ENCODE results near the gene ZFHX2.

The ZFHX2 gene

DNA sequence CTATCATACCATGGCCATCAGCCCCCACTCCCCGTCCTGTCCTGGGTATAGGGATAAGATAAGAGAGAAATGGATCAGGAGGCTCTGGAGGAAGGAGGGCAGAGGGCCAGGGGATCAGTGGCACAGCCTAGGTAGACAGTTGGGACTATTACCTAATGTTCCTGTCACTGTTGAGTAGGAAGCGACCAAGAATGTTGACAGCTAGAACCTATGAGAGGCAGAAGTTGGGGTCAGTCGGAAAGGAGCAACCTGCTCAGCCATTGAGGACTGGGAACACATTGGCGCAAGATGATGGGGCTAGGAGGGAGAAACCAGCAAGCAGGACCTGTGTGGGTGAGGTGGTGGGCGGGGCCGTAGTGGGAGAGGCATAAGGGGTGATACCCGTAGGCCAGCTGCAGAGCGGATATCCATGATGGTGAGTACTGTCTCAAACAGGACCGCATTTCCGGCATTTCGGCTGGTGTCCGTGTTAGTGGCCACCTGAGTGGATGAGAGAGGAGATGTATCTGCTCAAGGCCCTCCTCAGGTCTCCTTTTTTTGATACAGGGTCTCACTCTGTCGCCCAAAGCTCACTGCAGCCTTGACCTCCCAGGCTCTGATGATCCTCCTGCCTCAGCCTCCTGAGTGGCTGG lies 12.7 kb upstream of the ZFHX2 start:
- peaks cover 0 to 46% (median 0%) of the 10 kb centered on the region in 3 experiments for H3K27me3 ChIP-seq (ENCODE audit: control insufficient read depth in 3 of 3, insufficient read depth in 3 of 3, low read depth in 1 of 3, low read length in 3 of 3)
- no peak overlapping the region for H2AFZ ChIP-seq (ENCODE audit: low read length)
- no peak overlapping the region for H3K18ac ChIP-seq (ENCODE audit: low read length)
- H2BK15ac ChIP-seq (ENCODE audit: low read length) = no peak overlapping the region
- no peak overlapping the region for H2BK12ac ChIP-seq (ENCODE audit: low read length)
- no peak overlapping the region for H3K9ac ChIP-seq (ENCODE audit: low read depth, low read length, poor library complexity)
- no peak overlapping the region for H3K27ac ChIP-seq (replicated peaks; ENCODE audit: low read length)
- WGBS, 2 donors (ENCODE audit: extremely low coverage in 2 of 2, insufficient read length in 2 of 2, insufficient replicate concordance in 1 of 2) = no CpG with 5 or more reads among the region's 13 CpGs
- H4K91ac ChIP-seq (ENCODE audit: low read depth, low read length, poor library complexity) = no peak overlapping the region
- peaks cover 6 to 8% of the 10 kb centered on the region in 2 donors for H3K4me1 ChIP-seq (ENCODE audit: control insufficient read depth in 2 of 2, insufficient read depth in 1 of 2, low read depth in 1 of 2, low read length in 2 of 2)
- peaks cover 2% of the 10 kb centered on the region for H3K79me1 ChIP-seq (ENCODE audit: low read depth, low read length)
- no peak overlapping the region for H2BK5ac ChIP-seq (ENCODE audit: low read length)
- no peak overlapping the region for H2BK120ac ChIP-seq (ENCODE audit: low read depth, low read length)
- no peak overlapping the region for H3K14ac ChIP-seq (ENCODE audit: low read length)
- H2AK5ac ChIP-seq (ENCODE audit: low read depth, low read length) = no peak overlapping the region
- H4K8ac ChIP-seq (ENCODE audit: low read depth, low read length) = no peak overlapping the region
- H3K36me3 ChIP-seq (replicated peaks in 1 of 2; ENCODE audit: control insufficient read depth in 2 of 2, insufficient read depth in 2 of 2, low read length in 2 of 2) = peaks cover 10 to 34% of the 10 kb centered on the region in 2 donors
- H3K9me3 ChIP-seq (replicated peaks in 1 of 2; ENCODE audit: control insufficient read depth in 2 of 2, insufficient read depth in 1 of 2, low read depth in 1 of 2, low read length in 2 of 2) = no peaks in the 10 kb centered on the region
- H3K4me3 ChIP-seq (ENCODE audit: low read length in 2 of 2) = no peak overlapping the region
- no peak overlapping the region for H3K4ac ChIP-seq (ENCODE audit: low read length)
- peak overlapping the region; percentile 13 for H3K23ac ChIP-seq (ENCODE audit: low read depth, low read length, poor library complexity)
- DNase-seq (ENCODE audit: low spot score) = no peak
- H3K4me2 ChIP-seq (ENCODE audit: insufficient read depth, low read length, poor library complexity, severe bottlenecking) = no peak overlapping the region

DNA sequence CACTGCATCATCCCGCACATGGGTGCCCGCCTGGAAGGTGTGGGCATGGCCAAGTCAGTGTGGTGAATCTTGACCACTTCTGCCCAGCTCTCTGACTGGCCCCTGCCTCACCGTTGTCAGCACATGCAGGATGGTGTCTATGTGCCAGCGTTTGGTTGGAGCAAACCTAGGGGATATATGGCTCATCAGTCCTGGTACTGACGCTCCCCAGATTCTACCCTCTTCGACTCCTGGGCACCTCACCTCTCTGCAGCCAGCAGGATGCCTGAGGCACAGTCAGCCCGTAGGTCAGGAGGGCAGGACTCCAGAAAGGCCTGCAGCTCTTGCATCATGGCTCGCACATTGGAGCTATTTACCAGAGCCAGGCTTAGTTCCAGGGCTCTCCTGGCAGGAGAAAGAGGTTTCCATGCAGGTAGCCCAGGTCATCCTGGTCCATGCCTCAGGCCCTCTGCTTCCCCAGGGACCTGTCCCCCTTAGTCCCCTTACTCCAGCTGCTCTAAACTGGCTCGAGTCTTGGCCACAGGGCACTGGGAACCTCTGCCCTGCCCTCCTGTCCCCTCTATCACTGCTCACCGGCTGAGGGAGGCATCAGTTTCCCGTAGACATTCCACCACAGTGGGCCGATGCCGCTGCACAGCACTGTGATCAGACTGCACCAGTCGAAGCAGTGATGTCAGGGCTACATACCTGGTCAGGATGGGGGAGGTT lies 12.1 kb upstream of the ZFHX2 start:
- Histone ChIP-seq H3K18ac (ENCODE audit: low read length) (no peak overlapping the region), H3K27ac (replicated peaks; ENCODE audit: low read length) (no peak overlapping the region), H4K8ac (ENCODE audit: low read depth, low read length) (no peak overlapping the region), H3K4me1 (ENCODE audit: control insufficient read depth in 2 of 2, insufficient read depth in 1 of 2, low read depth in 1 of 2, low read length in 2 of 2) (peaks cover 5 to 6% of the 10 kb centered on the region in 2 donors), H3K9ac (ENCODE audit: low read depth, low read length, poor library complexity) (no peak overlapping the region), H3K79me1 (ENCODE audit: low read depth, low read length) (peaks cover 2% of the 10 kb centered on the region), H3K36me3 (replicated peaks in 1 of 2; ENCODE audit: control insufficient read depth in 2 of 2, insufficient read depth in 2 of 2, low read length in 2 of 2) (peaks cover 14 to 36% of the 10 kb centered on the region in 2 donors), H3K4me2 (ENCODE audit: insufficient read depth, low read length, poor library complexity, severe bottlenecking) (no peak overlapping the region), H3K9me3 (replicated peaks in 1 of 2; ENCODE audit: control insufficient read depth in 2 of 2, insufficient read depth in 1 of 2, low read depth in 1 of 2, low read length in 2 of 2) (no peaks in the 10 kb centered on the region), H2BK15ac (ENCODE audit: low read length) (no peak overlapping the region), H3K14ac (ENCODE audit: low read length) (no peak overlapping the region), H3K27me3 (ENCODE audit: control insufficient read depth in 3 of 3, insufficient read depth in 3 of 3, low read depth in 1 of 3, low read length in 3 of 3) (peaks cover 0 to 40% (median 0%) of the 10 kb centered on the region in 3 experiments), H4K91ac (ENCODE audit: low read depth, low read length, poor library complexity) (no peak overlapping the region), H3K23ac (ENCODE audit: low read depth, low read length, poor library complexity) (peak overlapping the region; percentile 13), H2BK5ac (ENCODE audit: low read length) (no peak overlapping the region), H3K4ac (ENCODE audit: low read length) (no peak overlapping the region), H2BK12ac (ENCODE audit: low read length) (no peak overlapping the region), H3K4me3 (ENCODE audit: low read length in 2 of 2) (no peak overlapping the region), H2BK120ac (ENCODE audit: low read depth, low read length) (no peak overlapping the region), H2AK5ac (ENCODE audit: low read depth, low read length) (no peak overlapping the region), H2AFZ (ENCODE audit: low read length) (no peak overlapping the region)
- no CpG with 5 or more reads among the region's 14 CpGs for WGBS, 2 donors (ENCODE audit: extremely low coverage in 2 of 2, insufficient read length in 2 of 2, insufficient replicate concordance in 1 of 2)
- no peak for DNase-seq (ENCODE audit: low spot score)

DNA sequence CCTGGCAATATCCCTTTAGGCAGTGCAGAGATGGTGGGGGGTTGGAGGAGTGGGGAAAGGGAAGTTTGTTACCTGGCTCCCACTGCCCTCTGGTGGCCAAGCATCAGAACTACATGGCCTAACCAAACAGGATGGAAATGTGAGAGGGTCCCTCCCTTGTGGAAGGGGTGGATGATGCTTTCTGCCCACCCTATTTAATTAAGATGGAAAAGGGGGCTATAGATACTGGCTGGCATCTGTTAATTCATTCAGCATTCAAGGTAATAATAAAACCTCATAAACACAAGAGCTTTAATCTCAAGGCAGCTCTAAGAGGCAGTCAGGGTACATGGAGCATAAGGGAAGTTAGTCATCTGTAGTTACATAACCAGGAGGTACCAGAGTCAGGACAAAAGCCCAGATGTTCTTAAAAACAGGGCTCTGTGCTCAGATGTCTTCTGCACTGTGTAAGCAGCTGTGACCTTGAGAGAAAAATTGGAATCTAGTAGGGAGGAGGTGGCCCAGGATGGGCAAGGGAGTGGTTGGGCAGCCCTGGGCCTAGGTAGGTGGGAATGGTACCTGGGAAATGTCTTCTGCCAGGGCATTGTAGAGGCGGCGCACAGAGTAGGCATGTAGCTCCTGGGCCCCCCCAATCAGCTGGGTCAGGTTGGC lies 11.4 kb upstream of the ZFHX2 start:
- Histone ChIP-seq H3K4me1 (ENCODE audit: control insufficient read depth in 2 of 2, insufficient read depth in 1 of 2, low read depth in 1 of 2, low read length in 2 of 2) (peaks cover 2 to 6% of the 10 kb centered on the region in 2 donors), H2AK5ac (ENCODE audit: low read depth, low read length) (no peak overlapping the region), H3K79me1 (ENCODE audit: low read depth, low read length) (peaks cover 2% of the 10 kb centered on the region), H3K9me3 (replicated peaks in 1 of 2; ENCODE audit: control insufficient read depth in 2 of 2, insufficient read depth in 1 of 2, low read depth in 1 of 2, low read length in 2 of 2) (no peaks in the 10 kb centered on the region), H3K14ac (ENCODE audit: low read length) (no peak overlapping the region), H3K27me3 (ENCODE audit: control insufficient read depth in 3 of 3, insufficient read depth in 3 of 3, low read depth in 1 of 3, low read length in 3 of 3) (peaks cover 0 to 33% (median 0%) of the 10 kb centered on the region in 3 experiments), H3K4me2 (ENCODE audit: insufficient read depth, low read length, poor library complexity, severe bottlenecking) (no peak overlapping the region), H3K4me3 (ENCODE audit: low read length in 2 of 2) (no peak overlapping the region), H2BK120ac (ENCODE audit: low read depth, low read length) (no peak overlapping the region), H3K36me3 (replicated peaks in 1 of 2; ENCODE audit: control insufficient read depth in 2 of 2, insufficient read depth in 2 of 2, low read length in 2 of 2) (peaks cover 18 to 41% of the 10 kb centered on the region in 2 donors), H3K27ac (replicated peaks; ENCODE audit: low read length) (no peak overlapping the region), H2BK5ac (ENCODE audit: low read length) (no peak overlapping the region), H3K9ac (ENCODE audit: low read depth, low read length, poor library complexity) (no peak overlapping the region), H3K18ac (ENCODE audit: low read length) (no peak overlapping the region), H4K91ac (ENCODE audit: low read depth, low read length, poor library complexity) (no peak overlapping the region), H2BK15ac (ENCODE audit: low read length) (no peak overlapping the region), H4K8ac (ENCODE audit: low read depth, low read length) (no peak overlapping the region), H2BK12ac (ENCODE audit: low read length) (no peak overlapping the region), H3K4ac (ENCODE audit: low read length) (no peak overlapping the region), H3K23ac (ENCODE audit: low read depth, low read length, poor library complexity) (no peak overlapping the region), H2AFZ (ENCODE audit: low read length) (no peak overlapping the region)
- no CpG with 5 or more reads among the region's 2 CpGs for WGBS, 2 donors (ENCODE audit: extremely low coverage in 2 of 2, insufficient read length in 2 of 2, insufficient replicate concordance in 1 of 2)
- no peak for DNase-seq (ENCODE audit: low spot score)

Data from neuronal stem cell (in vitro differentiated cells).